Dermis microvascular lymphatic vessel endothelial cell (primary cell): Measurements from ENCODE around the gene MAFB. TPM values are rescaled to one million over a fixed set of nuclear protein-coding genes. Genes with fewer than 3 reads are reported as not detected.
A peak's percentile ranks its signal among the peaks of the same experiment; 100 is the strongest.

Source experiments
- DNase-seq, 2 donors: peaks; one replicate each; pipeline versions ENCODE4 v3.0.0 to v3.0.0-alpha.2; 2010; ENCODE audit warnings: low read depth in 2 of 2
- total RNA-seq: library from RNA; depleted of rRNA; stranded (reverse); fragments of >200 nt; gene quantifications from 2 replicates; pipeline ENCODE4 v1.2.1, GENCODE V29; 2014

Gene MAFB
- total RNA-seq, 1 donor from 2014 or later: 2.7 TPM

GRCh38 chr20:40682104-40682981 is 6.7 kb downstream of the MAFB start:
- DNase-seq: no peak

GRCh38 chr20:40681684-40682083 is 7.4 kb downstream of the MAFB start:
- DNase-seq: no peak

GRCh38 chr20:40681165-40681564 is 7.9 kb downstream of the MAFB start:
- DNase-seq: no peak

GRCh38 chr20:40680161-40680959 is 8.7 kb downstream of the MAFB start:
- no peak for DNase-seq

GRCh38 chr20:40679184-40679583 is 9.9 kb downstream of the MAFB start:
- no peak for DNase-seq

- DNase-seq: peak; percentile 29 to 74
Measured at GRCh38 chr20:40678286-40678875, 10.7 kb downstream of the MAFB start.

GRCh38 chr20:40677343-40677924 is 11.6 kb downstream of the MAFB start:
- no peak for DNase-seq

- DNase-seq: no peak
Measured at GRCh38 chr20:40676491-40677269, 12.4 kb downstream of the MAFB start.

GRCh38 chr20:40675599-40676221 is 13.3 kb downstream of the MAFB start:
- no peak for DNase-seq

- DNase-seq: no peak
Measured at GRCh38 chr20:40673442-40673841, 15.6 kb downstream of the MAFB start.

- no peak for DNase-seq
Measured at GRCh38 chr20:40672095-40672494, 16.9 kb downstream of the MAFB start.

GRCh38 chr20:40670253-40670652 is 18.8 kb downstream of the MAFB start:
- DNase-seq: no peak

GRCh38 chr20:40669692-40670091 is 19.3 kb downstream of the MAFB start:
- no peak for DNase-seq

- no peak for DNase-seq
Measured at GRCh38 chr20:40668449-40669228, 20.4 kb downstream of the MAFB start.

- no peak for DNase-seq
Measured at GRCh38 chr20:40667503-40667902, 21.5 kb downstream of the MAFB start.

GRCh38 chr20:40666336-40666735 is 22.7 kb downstream of the MAFB start:
- DNase-seq: no peak

- DNase-seq: no peak
Measured at GRCh38 chr20:40664891-40665290, 24.1 kb downstream of the MAFB start.

GRCh38 chr20:40663991-40664880 is 24.8 kb downstream of the MAFB start:
- DNase-seq: no peak

GRCh38 chr20:40663304-40663790 is 25.7 kb downstream of the MAFB start:
- no peak for DNase-seq
